ENCODE data around the gene CERS2. TPM values are rescaled to one million over a fixed set of nuclear protein-coding genes. Genes with fewer than 3 reads are reported as not detected.

Gene CERS2
- total RNA-seq, 1 experiment from 2014 or later = 348 TPM

DNA sequence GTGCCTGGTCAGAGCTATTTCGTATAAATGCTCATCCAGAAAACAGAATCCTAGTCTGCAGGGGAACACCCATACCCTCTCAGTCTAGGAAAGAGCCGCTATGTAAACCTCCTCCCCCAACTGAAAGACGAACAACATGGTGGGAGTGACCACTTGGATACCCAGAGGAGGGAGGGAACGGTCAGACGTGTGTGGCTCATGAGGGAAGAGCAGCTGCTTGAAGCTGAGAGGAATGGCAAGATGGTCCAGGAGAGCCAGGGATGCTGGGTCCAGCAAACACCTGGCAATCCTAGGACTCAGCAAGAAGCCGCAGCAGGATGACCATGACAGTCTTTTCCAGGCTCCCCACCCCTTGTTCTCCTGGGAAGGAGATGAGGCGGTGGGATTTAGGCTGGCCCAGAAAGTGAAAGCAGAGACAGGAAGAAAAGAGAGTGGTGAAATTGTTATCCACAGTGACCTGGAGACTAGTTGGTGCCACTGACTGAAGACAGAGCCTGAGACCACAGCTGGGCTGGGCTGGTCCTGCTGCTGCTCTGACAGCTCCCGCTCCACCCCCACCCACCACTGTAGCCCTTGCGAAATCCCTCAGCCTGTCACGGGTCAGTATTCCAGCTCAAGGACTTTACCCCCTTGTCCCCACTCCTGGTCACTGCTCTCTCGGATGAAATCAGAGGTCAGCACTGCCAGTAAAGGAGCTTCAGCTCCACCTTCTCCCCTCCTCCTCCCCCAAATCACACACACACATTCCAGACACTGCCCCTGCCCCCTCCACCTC, 3.6 kb downstream of the CERS2 start:
- H3K36me3 ChIP-seq (ENCODE audit: control insufficient read depth, insufficient read depth, low read length) = peaks cover 24% of the 10 kb centered on the region
- H3K27me3 ChIP-seq (ENCODE audit: control insufficient read depth, insufficient read depth, low read length) = no peaks in the 10 kb centered on the region
- in situ Hi-C loops (cut with HindIII; ENCODE audit: low pct_unique_long_range_greater_than_20kb, low sequenced_read_pairs) (no loop called here), intact Hi-C loops (cut with micrococcal nuclease; ENCODE audit: unreplicated experiment) (no loop called here)
- CTCF ChIA-PET = interaction anchor here (0.5 kb wide), 1 partner anchor 224 kb away, joined by 6 read pairs; no protein-coding TSS in a partner anchor
- ATAC-seq (no peak), DNase-seq (ENCODE audit: low read depth, low spot score) (no peak)
- POLR2A ChIA-PET = interaction anchor here (0.5 to 0.7 kb wide), 2 partner anchors 45 to 419 kb away, joined by 3 to 4 read pairs; partner anchors contain the start of gene SETDB1
- no TSS peak for BruUV-seq (replicated peaks)
- H3K4me1 ChIP-seq (ENCODE audit: control insufficient read depth, insufficient read depth, low read length) = peaks cover 39% of the 10 kb centered on the region
- H3K4me3 ChIP-seq (ENCODE audit: low read depth in 2 of 2, low read length in 2 of 2) = peak overlapping the region; percentile 81 to 89
- H3K27ac ChIP-seq (ENCODE audit: low read length) = peak overlapping the region; percentile 96
- H3K9me3 ChIP-seq (ENCODE audit: control insufficient read depth, insufficient read depth, low read depth, low read length) = no peaks in the 10 kb centered on the region
- TF ChIP-seq, protein P1, sequence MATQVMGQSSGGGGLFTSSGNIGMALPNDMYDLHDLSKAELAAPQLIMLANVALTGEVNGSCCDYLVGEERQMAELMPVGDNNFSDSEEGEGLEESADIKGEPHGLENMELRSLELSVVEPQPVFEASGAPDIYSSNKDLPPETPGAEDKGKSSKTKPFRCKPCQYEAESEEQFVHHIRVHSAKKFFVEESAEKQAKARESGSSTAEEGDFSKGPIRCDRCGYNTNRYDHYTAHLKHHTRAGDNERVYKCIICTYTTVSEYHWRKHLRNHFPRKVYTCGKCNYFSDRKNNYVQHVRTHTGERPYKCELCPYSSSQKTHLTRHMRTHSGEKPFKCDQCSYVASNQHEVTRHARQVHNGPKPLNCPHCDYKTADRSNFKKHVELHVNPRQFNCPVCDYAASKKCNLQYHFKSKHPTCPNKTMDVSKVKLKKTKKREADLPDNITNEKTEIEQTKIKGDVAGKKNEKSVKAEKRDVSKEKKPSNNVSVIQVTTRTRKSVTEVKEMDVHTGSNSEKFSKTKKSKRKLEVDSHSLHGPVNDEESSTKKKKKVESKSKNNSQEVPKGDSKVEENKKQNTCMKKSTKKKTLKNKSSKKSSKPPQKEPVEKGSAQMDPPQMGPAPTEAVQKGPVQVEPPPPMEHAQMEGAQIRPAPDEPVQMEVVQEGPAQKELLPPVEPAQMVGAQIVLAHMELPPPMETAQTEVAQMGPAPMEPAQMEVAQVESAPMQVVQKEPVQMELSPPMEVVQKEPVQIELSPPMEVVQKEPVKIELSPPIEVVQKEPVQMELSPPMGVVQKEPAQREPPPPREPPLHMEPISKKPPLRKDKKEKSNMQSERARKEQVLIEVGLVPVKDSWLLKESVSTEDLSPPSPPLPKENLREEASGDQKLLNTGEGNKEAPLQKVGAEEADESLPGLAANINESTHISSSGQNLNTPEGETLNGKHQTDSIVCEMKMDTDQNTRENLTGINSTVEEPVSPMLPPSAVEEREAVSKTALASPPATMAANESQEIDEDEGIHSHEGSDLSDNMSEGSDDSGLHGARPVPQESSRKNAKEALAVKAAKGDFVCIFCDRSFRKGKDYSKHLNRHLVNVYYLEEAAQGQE (IDR thresholded peaks at IDR 0.05; ENCODE audit: insufficient read depth in 1 of 2, low read depth in 2 of 2, low read length in 1 of 2) = no peak
- TF ChIP-seq TCF7L2 (IDR thresholded peaks at IDR 0.05; ENCODE audit: low read depth, low read length) = no peak
- TF ChIP-seq, protein P2, sequence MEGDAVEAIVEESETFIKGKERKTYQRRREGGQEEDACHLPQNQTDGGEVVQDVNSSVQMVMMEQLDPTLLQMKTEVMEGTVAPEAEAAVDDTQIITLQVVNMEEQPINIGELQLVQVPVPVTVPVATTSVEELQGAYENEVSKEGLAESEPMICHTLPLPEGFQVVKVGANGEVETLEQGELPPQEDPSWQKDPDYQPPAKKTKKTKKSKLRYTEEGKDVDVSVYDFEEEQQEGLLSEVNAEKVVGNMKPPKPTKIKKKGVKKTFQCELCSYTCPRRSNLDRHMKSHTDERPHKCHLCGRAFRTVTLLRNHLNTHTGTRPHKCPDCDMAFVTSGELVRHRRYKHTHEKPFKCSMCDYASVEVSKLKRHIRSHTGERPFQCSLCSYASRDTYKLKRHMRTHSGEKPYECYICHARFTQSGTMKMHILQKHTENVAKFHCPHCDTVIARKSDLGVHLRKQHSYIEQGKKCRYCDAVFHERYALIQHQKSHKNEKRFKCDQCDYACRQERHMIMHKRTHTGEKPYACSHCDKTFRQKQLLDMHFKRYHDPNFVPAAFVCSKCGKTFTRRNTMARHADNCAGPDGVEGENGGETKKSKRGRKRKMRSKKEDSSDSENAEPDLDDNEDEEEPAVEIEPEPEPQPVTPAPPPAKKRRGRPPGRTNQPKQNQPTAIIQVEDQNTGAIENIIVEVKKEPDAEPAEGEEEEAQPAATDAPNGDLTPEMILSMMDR (IDR thresholded peaks at IDR 0.05) = no peak
- no peak for TF ChIP-seq SIN3A (IDR thresholded peaks at IDR 0.05; ENCODE audit: borderline replicate concordance, insufficient read depth, low read depth, low read length)
- no peak for TF ChIP-seq POLR2AphosphoS5 (IDR thresholded peaks at IDR 0.05; ENCODE audit: low read depth, low read length)

DNA sequence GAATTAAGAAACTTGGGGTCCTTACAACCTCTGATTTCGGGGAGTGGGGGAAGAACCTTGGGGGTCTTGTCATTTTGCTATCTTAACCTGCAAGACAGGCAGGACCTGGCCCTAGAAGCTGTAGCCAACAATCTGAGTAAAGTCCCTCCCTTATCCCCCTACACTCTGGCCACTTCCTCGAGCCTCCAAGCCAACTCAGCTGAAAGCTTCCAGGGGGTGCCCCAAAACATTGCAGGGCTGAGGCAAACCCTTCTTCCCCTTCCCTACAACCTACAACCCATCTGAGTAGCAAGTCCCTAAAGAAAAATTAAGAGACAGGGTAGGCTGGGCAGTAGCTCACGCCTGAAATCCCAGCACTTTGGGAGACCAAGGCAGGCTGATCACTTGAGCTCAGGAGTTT, 5.0 kb downstream of the CERS2 start:
- Histone ChIP-seq H3K4me1 (ENCODE audit: control insufficient read depth, insufficient read depth, low read length) (peaks cover 38% of the 10 kb centered on the region), H3K27me3 (ENCODE audit: control insufficient read depth, insufficient read depth, low read length) (no peaks in the 10 kb centered on the region), H3K27ac (ENCODE audit: low read length) (no peak overlapping the region), H3K36me3 (ENCODE audit: control insufficient read depth, insufficient read depth, low read length) (peaks cover 30% of the 10 kb centered on the region), H3K9me3 (ENCODE audit: control insufficient read depth, insufficient read depth, low read depth, low read length) (no peaks in the 10 kb centered on the region), H3K4me3 (ENCODE audit: low read depth in 2 of 2, low read length in 2 of 2) (no peak overlapping the region)
- TF ChIP-seq, protein P2 (IDR thresholded peaks at IDR 0.05) = no peak
- TF ChIP-seq TCF7L2 (IDR thresholded peaks at IDR 0.05; ENCODE audit: low read depth, low read length) (no peak), SIN3A (IDR thresholded peaks at IDR 0.05; ENCODE audit: borderline replicate concordance, insufficient read depth, low read depth, low read length) (no peak), POLR2AphosphoS5 (IDR thresholded peaks at IDR 0.05; ENCODE audit: low read depth, low read length) (no peak)
- TF ChIP-seq, protein P1 (IDR thresholded peaks at IDR 0.05; ENCODE audit: insufficient read depth in 1 of 2, low read depth in 2 of 2, low read length in 1 of 2) = no peak
- in situ Hi-C loops (cut with HindIII; ENCODE audit: low pct_unique_long_range_greater_than_20kb, low sequenced_read_pairs) (no loop called here), intact Hi-C loops (cut with micrococcal nuclease; ENCODE audit: unreplicated experiment) (no loop called here)
- ChIA-PET POLR2A (no interaction called here), CTCF (no interaction called here)
- no peak for ATAC-seq
- no TSS peak for BruUV-seq (replicated peaks)
- no peak for DNase-seq (ENCODE audit: low read depth, low spot score)

Data from Panc1 (cell line).